NCI-H226 (cell line): ENCODE results near the gene XPO5.
A peak's percentile ranks its signal among the peaks of the same experiment; 100 is the strongest.
"Not testable (repeated sequence)": the region's sequence is repeated elsewhere in the genome, so short reads cannot be mapped to it uniquely, and the experiment has no call there.

Experiments
- DNase-seq: peaks from one replicate; pipeline ENCODE4 v3.0.0-alpha.2; 2015

The XPO5 gene

GRCh38 chr6:43582911-43583310, 7.1 kb upstream of the XPO5 start:
- no peak for DNase-seq

GRCh38 chr6:43579171-43579570, 3.3 kb upstream of the XPO5 start:
- DNase-seq = peak; percentile 84

GRCh38 chr6:43578748-43579147, 2.9 kb upstream of the XPO5 start:
- DNase-seq = no peak

GRCh38 chr6:43575105-43575771, 600 bp downstream of the XPO5 start:
- DNase-seq = no peak

GRCh38 chr6:43572015-43572414, 3.8 kb downstream of the XPO5 start:
- no peak for DNase-seq

GRCh38 chr6:43570876-43571441, 4.9 kb downstream of the XPO5 start:
- DNase-seq = no peak

GRCh38 chr6:43559328-43559727, 16.5 kb downstream of the XPO5 start:
- DNase-seq = no peak

- DNase-seq = not testable (repeated sequence)
Measured at GRCh38 chr6:43557620-43558019, 18.2 kb downstream of the XPO5 start.

- no peak for DNase-seq
Measured at GRCh38 chr6:43547222-43547621, 28.6 kb downstream of the XPO5 start.

GRCh38 chr6:43544461-43544860, 31.4 kb downstream of the XPO5 start:
- no peak for DNase-seq

- no peak for DNase-seq
Measured at GRCh38 chr6:43541774-43542471, 33.9 kb downstream of the XPO5 start.

GRCh38 chr6:43540507-43540906, 35.3 kb downstream of the XPO5 start:
- no peak for DNase-seq

- not testable (repeated sequence) for DNase-seq
Measured at GRCh38 chr6:43539409-43539808, 36.4 kb downstream of the XPO5 start.

GRCh38 chr6:43538986-43539385, 36.9 kb downstream of the XPO5 start:
- not testable (repeated sequence) for DNase-seq

GRCh38 chr6:43532201-43532600, 43.6 kb downstream of the XPO5 start:
- no peak for DNase-seq

GRCh38 chr6:43524483-43524961, 51.3 kb downstream of the XPO5 start:
- DNase-seq = no peak

GRCh38 chr6:43523284-43523683, 52.6 kb downstream of the XPO5 start:
- no peak for DNase-seq

GRCh38 chr6:43522547-43523261, 53.1 kb downstream of the XPO5 start:
- DNase-seq = no peak

GRCh38 chr6:43521836-43522235, 54.0 kb downstream of the XPO5 start:
- no peak for DNase-seq

- DNase-seq = no peak
Measured at GRCh38 chr6:43520097-43520496, 55.7 kb downstream of the XPO5 start.

GRCh38 chr6:43517505-43518357, 58.1 kb downstream of the XPO5 start:
- DNase-seq = no peak

GRCh38 chr6:43516697-43517504, 58.9 kb downstream of the XPO5 start, which contains the start of the genes POLR1C and YIPF3:
Gene POLR1C, plus strand, starts transcription at chr6:43517089. Its CDS starts 21 bp downstream, at chr6:43517110.
Gene YIPF3, minus strand, starts transcription at chr6:43516926. Its CDS starts 119 bp downstream, at chr6:43516807.
- DNase-seq = peak; percentile 92
